Lung (tissue), 12 donors: ENCODE results near the gene EPB41L3. TPM values are rescaled to one million over a fixed set of nuclear protein-coding genes. Genes with fewer than 3 reads are reported as not detected.
A peak's percentile ranks its signal among the peaks of the same experiment; 100 is the strongest.
"Not testable (repeated sequence)": the region's sequence is repeated elsewhere in the genome, so short reads cannot be mapped to it uniquely, and the experiment has no call there.

Experiments used
- ATAC-seq: fragments of 200-7000 bp; cut with Tn5 transposase; one replicate; pipeline ENCODE4 v1.9.1; 2020; ENCODE audit warnings: moderate number of reproducible peaks; ENCODE audit not compliant: insufficient read depth, low FRiP score
- DNase-seq, 3 donors: peaks; one replicate each; pipeline ENCODE4 v3.0.0-alpha.2; 2013 to 2017
- H3K27ac ChIP-seq, 2 donors: one replicate each; pipeline ENCODE4 v1.5.1; 2013; ENCODE audit warnings: mild to moderate bottlenecking in 2 of 2, moderate library complexity in 2 of 2, control low read depth in 1 of 2, inconsistent platforms in 1 of 2, low read depth in 1 of 2, low read length in 1 of 2
- H3K27me3 ChIP-seq, 3 donors: one replicate each; pipeline ENCODE4 v1.5.1; 2013; ENCODE audit warnings: low read length in 2 of 3; ENCODE audit not compliant: control insufficient read depth in 3 of 3, insufficient read depth in 3 of 3
- H3K36me3 ChIP-seq, 4 donors: one replicate each; pipeline ENCODE4 v1.5.1; 2013; ENCODE audit warnings: low read length in 4 of 4, mild to moderate bottlenecking in 1 of 4, moderate library complexity in 1 of 4; ENCODE audit not compliant: control insufficient read depth in 4 of 4, insufficient read depth in 4 of 4
- H3K4me1 ChIP-seq, 5 donors: one replicate each; pipeline ENCODE4 v1.5.1; 2013; ENCODE audit warnings: low read length in 5 of 5, mild to moderate bottlenecking in 2 of 5, moderate library complexity in 1 of 5; ENCODE audit not compliant: control insufficient read depth in 5 of 5, insufficient read depth in 5 of 5
- H3K4me3 ChIP-seq: one replicate; pipeline ENCODE4 v1.5.1; 2013; ENCODE audit warnings: mild to moderate bottlenecking, control low read depth, moderate library complexity
- H3K9ac ChIP-seq, 2 donors: one replicate each; pipeline ENCODE4 v1.5.1; 2013; ENCODE audit warnings: low read length in 2 of 2, control low read depth in 1 of 2; ENCODE audit not compliant: insufficient read depth in 1 of 2
- H3K9me3 ChIP-seq, 4 donors: one replicate each; pipeline ENCODE4 v1.5.1; 2013; ENCODE audit warnings: low read length in 3 of 4, mild to moderate bottlenecking in 1 of 4, moderate library complexity in 1 of 4; ENCODE audit not compliant: control insufficient read depth in 4 of 4, insufficient read depth in 3 of 4
- WGBS, 2 donors: extraction: QIAGEN DNeasy Blood & Tissue Kit; methylation state at CpG; one replicate each; pipeline ENCODE4 v1.1.7; 2013; 5-methylcytosine and 5-hydroxymethylcytosine counted together
- polyA plus RNA-seq, 2 donors: library from polyadenylated mRNA; stranded (reverse); fragments of 200-250 nt; gene quantifications; one replicate each; pipeline ENCODE4 v1.2.1, GENCODE V29; 2013
- total RNA-seq, 2 donors: library from RNA; depleted of rRNA in 1 of 2; stranded (reverse); fragments of >200 nt in 1 of 2; gene quantifications; one replicate each; pipeline ENCODE4 v1.2.1, GENCODE V29; 2014 to 2021
- TF ChIP-seq, protein P1 (sequence below): IDR thresholded peaks from 2 replicates; pipeline ENCODE4 v1.5.1; 2012; ENCODE audit warnings: mild to moderate bottlenecking; ENCODE audit errors: control extremely low read depth, extremely low read depth
- donor health status: control.
- donor health status: control.
- donor health status: Bipolar disorder and iron deficiency.
- donor health status: healthy.
- donor health status: DM: yes; HTN: yes; CAD: no.

The EPB41L3 gene
- total and polyA plus RNA-seq, 4 donors, result 19.0 to 64.0 (median 39.9) TPM

- H3K27ac ChIP-seq, result no peak overlapping the region
- 58 to 74% methylated on average over 5 of the region's 5 CpGs for WGBS, 2 donors
- H3K9ac ChIP-seq, result no peak overlapping the region
- no peaks in the 10 kb centered on the region for H3K27me3 ChIP-seq
- DNase-seq, result no peak
- no peak for ATAC-seq
- no peak overlapping the region for H3K4me3 ChIP-seq
- H3K36me3 ChIP-seq, result peaks cover 0 to 6% (median 0%) of the 10 kb centered on the region in 4 donors
- H3K4me1 ChIP-seq, result no peaks in the 10 kb centered on the region
- no peaks in the 10 kb centered on the region for H3K9me3 ChIP-seq
- TF ChIP-seq, protein P1, sequence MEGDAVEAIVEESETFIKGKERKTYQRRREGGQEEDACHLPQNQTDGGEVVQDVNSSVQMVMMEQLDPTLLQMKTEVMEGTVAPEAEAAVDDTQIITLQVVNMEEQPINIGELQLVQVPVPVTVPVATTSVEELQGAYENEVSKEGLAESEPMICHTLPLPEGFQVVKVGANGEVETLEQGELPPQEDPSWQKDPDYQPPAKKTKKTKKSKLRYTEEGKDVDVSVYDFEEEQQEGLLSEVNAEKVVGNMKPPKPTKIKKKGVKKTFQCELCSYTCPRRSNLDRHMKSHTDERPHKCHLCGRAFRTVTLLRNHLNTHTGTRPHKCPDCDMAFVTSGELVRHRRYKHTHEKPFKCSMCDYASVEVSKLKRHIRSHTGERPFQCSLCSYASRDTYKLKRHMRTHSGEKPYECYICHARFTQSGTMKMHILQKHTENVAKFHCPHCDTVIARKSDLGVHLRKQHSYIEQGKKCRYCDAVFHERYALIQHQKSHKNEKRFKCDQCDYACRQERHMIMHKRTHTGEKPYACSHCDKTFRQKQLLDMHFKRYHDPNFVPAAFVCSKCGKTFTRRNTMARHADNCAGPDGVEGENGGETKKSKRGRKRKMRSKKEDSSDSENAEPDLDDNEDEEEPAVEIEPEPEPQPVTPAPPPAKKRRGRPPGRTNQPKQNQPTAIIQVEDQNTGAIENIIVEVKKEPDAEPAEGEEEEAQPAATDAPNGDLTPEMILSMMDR, result no peak
Observed at GRCh38 chr18:5490753-5491480, 52.9 kb downstream of the EPB41L3 start.

GRCh38 chr18:5488844-5489243 is 55.0 kb downstream of the EPB41L3 start:
- no peaks in the 10 kb centered on the region for H3K27me3 ChIP-seq
- ATAC-seq (no peak), DNase-seq (peak in 2 of 3 donors; percentile 11 to 16)
- TF ChIP-seq, protein P1, result no peak
- no peaks in the 10 kb centered on the region for H3K9me3 ChIP-seq
- no peak overlapping the region for H3K4me3 ChIP-seq
- no peak overlapping the region for H3K27ac ChIP-seq
- WGBS, 2 donors, result 64 to 72% methylated on average over 24 of the region's 24 CpGs
- H3K4me1 ChIP-seq, result no peaks in the 10 kb centered on the region
- H3K9ac ChIP-seq, result no peak overlapping the region
- peaks cover 0 to 6% (median 0%) of the 10 kb centered on the region in 4 donors for H3K36me3 ChIP-seq

GRCh38 chr18:5488044-5488443 is 55.8 kb downstream of the EPB41L3 start:
- not testable (repeated sequence) for DNase-seq, H3K27me3 ChIP-seq, H3K9me3 ChIP-seq, H3K9ac ChIP-seq, ATAC-seq, H3K36me3 ChIP-seq, H3K4me1 ChIP-seq, H3K4me3 ChIP-seq, H3K27ac ChIP-seq
- WGBS, 2 donors, result 98 to 100% methylated on average over 4 of the region's 4 CpGs

- TF ChIP-seq, protein P1, result no peak
- Histone ChIP-seq H3K9ac (no peak overlapping the region), H3K36me3 (peaks cover 0 to 6% (median 0%) of the 10 kb centered on the region in 4 donors), H3K4me3 (no peak overlapping the region), H3K9me3 (peaks cover 0 to 2% (median 0%) of the 10 kb centered on the region in 4 donors), H3K27ac (no peak overlapping the region), H3K27me3 (no peaks in the 10 kb centered on the region), H3K4me1 (no peaks in the 10 kb centered on the region)
- no peak for ATAC-seq
- DNase-seq, result no peak
- 93 to 97% methylated on average over 2 of the region's 2 CpGs for WGBS, 2 donors
Observed at GRCh38 chr18:5484526-5484925, 59.3 kb downstream of the EPB41L3 start.
